Measurements from ENCODE around the gene POLQ. TPM values are rescaled to one million over a fixed set of nuclear protein-coding genes. Genes with fewer than 3 reads are reported as not detected.

Gene POLQ
- total RNA-seq, 1 experiment from 2014 or later: 14.9 TPM

- Mint-ChIP-seq H3K27ac (no peak overlapping the region), H3K9me3 (no peaks in the 10 kb centered on the region), H3K27me3 (ENCODE audit: low read depth) (no peaks in the 10 kb centered on the region; the same call in 1 of the 2 replicates), H3K4me3 (no peak overlapping the region), H3K4me1 (no peaks in the 10 kb centered on the region), H3K36me3 (peaks cover 45% of the 10 kb centered on the region)
- POLR2A ChIA-PET: no interaction called here
- CTCF ChIA-PET: no interaction called here
- TF ChIP-seq E2F5 (CRISPR knock-in tag; IDR thresholded peaks at IDR 0.05): no peak
- no peak for TF ChIP-seq NFATC4 (CRISPR knock-in tag; IDR thresholded peaks at IDR 0.05)
- no peak for TF ChIP-seq CREB1 (CRISPR knock-in tag; IDR thresholded peaks at IDR 0.05)
- TF ChIP-seq, protein P1, sequence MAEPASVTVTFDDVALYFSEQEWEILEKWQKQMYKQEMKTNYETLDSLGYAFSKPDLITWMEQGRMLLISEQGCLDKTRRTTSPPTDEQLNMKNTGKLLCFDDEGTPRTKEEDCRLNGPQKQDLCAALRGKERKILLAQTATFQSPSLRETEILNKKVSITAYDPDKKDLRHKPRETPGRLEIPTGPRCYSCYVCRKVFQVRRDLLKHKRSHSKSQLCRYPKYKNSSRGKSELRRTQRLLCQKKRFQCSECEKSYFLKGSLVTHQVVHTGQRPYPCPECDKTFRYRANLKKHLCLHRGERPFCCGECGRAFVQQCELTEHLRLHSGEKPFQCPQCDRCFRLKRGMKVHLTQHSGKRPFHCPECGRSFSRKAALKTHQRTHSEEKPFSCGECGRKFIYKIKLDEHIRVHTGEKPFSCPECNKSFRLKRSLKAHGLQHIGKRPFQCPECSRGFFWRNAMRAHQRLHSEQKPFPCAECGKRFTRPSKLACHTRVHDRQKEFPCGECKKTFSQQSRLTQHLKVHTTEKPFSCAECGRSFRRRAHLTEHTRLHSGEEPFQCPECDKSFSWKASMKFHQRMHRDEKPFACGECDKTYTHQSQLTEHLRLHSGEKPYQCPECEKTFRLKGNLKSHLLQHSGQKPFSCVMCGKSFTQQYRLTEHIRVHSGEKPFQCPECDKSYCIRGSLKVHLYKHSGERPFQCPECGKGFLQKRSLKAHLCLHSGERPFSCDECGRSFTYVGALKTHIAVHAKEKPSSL (CRISPR knock-in tag; conservative IDR thresholded peaks at IDR 0.05): no peak
- no peak for TF ChIP-seq ZNF423 (CRISPR knock-in tag; IDR thresholded peaks at IDR 0.05)
- TF ChIP-seq, protein P2, sequence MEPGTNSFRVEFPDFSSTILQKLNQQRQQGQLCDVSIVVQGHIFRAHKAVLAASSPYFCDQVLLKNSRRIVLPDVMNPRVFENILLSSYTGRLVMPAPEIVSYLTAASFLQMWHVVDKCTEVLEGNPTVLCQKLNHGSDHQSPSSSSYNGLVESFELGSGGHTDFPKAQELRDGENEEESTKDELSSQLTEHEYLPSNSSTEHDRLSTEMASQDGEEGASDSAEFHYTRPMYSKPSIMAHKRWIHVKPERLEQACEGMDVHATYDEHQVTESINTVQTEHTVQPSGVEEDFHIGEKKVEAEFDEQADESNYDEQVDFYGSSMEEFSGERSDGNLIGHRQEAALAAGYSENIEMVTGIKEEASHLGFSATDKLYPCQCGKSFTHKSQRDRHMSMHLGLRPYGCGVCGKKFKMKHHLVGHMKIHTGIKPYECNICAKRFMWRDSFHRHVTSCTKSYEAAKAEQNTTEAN (CRISPR knock-in tag; IDR thresholded peaks at IDR 0.05): no peak
- DNase-seq (ENCODE audit: low spot score) (no peak), ATAC-seq (no peak)
These were observed 49.0 kb downstream of the POLQ start for GRCh38 chr3:121496786-121497185.

DNA sequence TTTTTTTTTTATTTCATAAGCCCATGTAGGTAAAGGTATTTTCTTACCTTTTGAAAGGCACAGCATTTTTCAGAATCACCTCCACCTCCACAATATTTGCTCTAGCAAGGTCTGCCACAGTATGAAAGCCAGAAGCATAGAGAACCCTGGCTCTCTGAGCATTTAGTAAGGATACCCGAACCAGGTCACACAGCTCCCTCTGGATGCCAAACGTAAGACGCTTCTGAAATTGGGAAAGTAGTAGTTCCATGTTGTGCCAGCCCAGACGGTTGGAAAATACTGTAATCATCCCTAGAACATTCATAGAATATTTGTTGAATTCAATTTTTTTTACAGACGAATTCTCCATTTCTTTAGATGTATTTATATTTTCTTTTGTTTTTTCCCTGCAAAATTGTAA is 52.4 kb downstream of the POLQ start:
- no peak overlapping the region for H3K4me3 Mint-ChIP-seq
- no peaks in the 10 kb centered on the region; the same call in 1 of the 2 replicates for H3K27me3 Mint-ChIP-seq (ENCODE audit: low read depth)
- no peak for TF ChIP-seq ZBTB21 (CRISPR knock-in tag; IDR thresholded peaks at IDR 0.05; ENCODE audit: borderline replicate concordance)
- no peak for TF ChIP-seq ATF3 (CRISPR knock-in tag; conservative IDR thresholded peaks at IDR 0.05)
- no peak for TF ChIP-seq ATF1 (CRISPR knock-in tag; IDR thresholded peaks at IDR 0.05)
- TF ChIP-seq TEAD4 (CRISPR knock-in tag; IDR thresholded peaks at IDR 0.05): no peak
- TF ChIP-seq MXD4 (CRISPR knock-in tag; IDR thresholded peaks at IDR 0.05; ENCODE audit: borderline replicate concordance): no peak
- TF ChIP-seq EMX1 (CRISPR knock-in tag; IDR thresholded peaks at IDR 0.05): no peak
- no peak for TF ChIP-seq ZMAT4 (CRISPR knock-in tag; IDR thresholded peaks at IDR 0.05)
- no peak for TF ChIP-seq SP1 (CRISPR knock-in tag; conservative IDR thresholded peaks at IDR 0.05)
- no peak for TF ChIP-seq ZNF512 (CRISPR knock-in tag; IDR thresholded peaks at IDR 0.05; ENCODE audit: borderline replicate concordance)
- TF ChIP-seq RORB (CRISPR knock-in tag; IDR thresholded peaks at IDR 0.05): no peak
- TF ChIP-seq ZNF138 (CRISPR knock-in tag; conservative IDR thresholded peaks at IDR 0.05): no peak
- TF ChIP-seq FOXP1 (CRISPR knock-in tag; IDR thresholded peaks at IDR 0.05; ENCODE audit: borderline replicate concordance): no peak
- no peak for TF ChIP-seq JAZF1 (CRISPR knock-in tag; IDR thresholded peaks at IDR 0.05)
- TF ChIP-seq ZNF219 (CRISPR knock-in tag; IDR thresholded peaks at IDR 0.05; ENCODE audit: borderline replicate concordance): no peak
- no peak for TF ChIP-seq NFYB (CRISPR knock-in tag; conservative IDR thresholded peaks at IDR 0.05; ENCODE audit: low read depth)
- TF ChIP-seq MYBL2 (CRISPR knock-in tag; IDR thresholded peaks at IDR 0.05): no peak
- no peak for ATAC-seq
- ChIA-PET CTCF (no interaction called here), POLR2A (no interaction called here)
- DNase-seq (ENCODE audit: low spot score): no peak
- H3K9me3 Mint-ChIP-seq: no peaks in the 10 kb centered on the region
- no peak overlapping the region for H3K27ac Mint-ChIP-seq
- H3K36me3 Mint-ChIP-seq: peaks cover 54% of the 10 kb centered on the region
- H3K4me1 Mint-ChIP-seq: no peaks in the 10 kb centered on the region
